Measurements from ENCODE around the gene TSTD2.

GRCh38 chr9:97673922-97674321 is 40.8 kb upstream of the TSTD2 start:
- TF ChIP-seq CTCF (IDR thresholded peaks at IDR 0.05) (no peak), POLR2A (IDR thresholded peaks at IDR 0.05) (no peak)

All from esophagus squamous epithelium (tissue), 4 donors.